WERI-Rb-1 (cell line): ENCODE data around the gene MAPK14.

ENCODE experiments used
- DNase-seq: peaks from one replicate; pipeline ENCODE4 v3.0.0-alpha.2; 2020
- H3K27ac ChIP-seq: fragments of 250-450 bp; sonication (Bioruptor Pico); 2 replicates; pipeline ENCODE4 v1.5.1; 2020; ENCODE audit warnings: mild to moderate bottlenecking, moderate library complexity
- H3K27me3 ChIP-seq: fragments of 250-450 bp; sonication (Bioruptor Pico); 2 replicates; pipeline ENCODE4 v1.5.1; 2021; ENCODE audit warnings: mild to moderate bottlenecking, low read depth, moderate library complexity; ENCODE audit not compliant: insufficient read depth, severe bottlenecking
- H3K36me3 ChIP-seq: fragments of 250-450 bp; sonication (Bioruptor Pico); 2 replicates; pipeline ENCODE4 v1.5.1; 2020; ENCODE audit warnings: mild to moderate bottlenecking, moderate library complexity
- H3K4me3 ChIP-seq: 2 replicates; pipeline ENCODE4 v1.5.1; 2011; ENCODE audit warnings: low read depth, mild to moderate bottlenecking, control low read depth, low read length
- H3K9me3 ChIP-seq: fragments of 250-450 bp; sonication (Bioruptor Pico); 2 replicates; pipeline ENCODE4 v1.5.1; 2021; ENCODE audit warnings: mild to moderate bottlenecking, moderate library complexity; ENCODE audit not compliant: severe bottlenecking
- TF ChIP-seq, protein P1 (sequence below): IDR thresholded peaks from 2 replicates; pipeline ENCODE4 v1.5.1; 2011; ENCODE audit warnings: low read depth, mild to moderate bottlenecking, control low read depth, inconsistent platforms, low read length

Gene MAPK14

DNA sequence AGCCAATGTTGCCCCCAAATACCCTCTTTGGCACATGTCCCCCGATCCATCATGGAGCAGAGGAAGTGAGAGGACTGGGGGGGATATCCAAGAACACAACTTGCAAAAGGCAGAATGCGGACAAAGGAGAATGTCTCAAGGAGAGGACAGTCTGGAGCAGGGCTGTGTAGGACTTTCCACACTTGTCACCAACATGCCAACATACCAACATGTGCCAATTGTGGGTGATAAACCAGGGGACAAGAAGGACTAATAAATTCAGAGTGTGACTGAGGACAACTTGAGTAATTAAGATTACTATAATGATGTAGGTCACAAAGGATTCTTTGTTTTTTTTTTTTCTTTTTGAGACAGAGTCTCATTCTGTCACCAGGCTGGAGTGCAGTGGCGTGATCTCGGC, 11.9 kb upstream of the MAPK14 start:
- Histone ChIP-seq H3K9me3 (no peaks in the 10 kb centered on the region), H3K27me3 (no peaks in the 10 kb centered on the region), H3K27ac (no peak overlapping the region), H3K36me3 (no peaks in the 10 kb centered on the region), H3K4me3 (no peak overlapping the region)
- TF ChIP-seq, protein P1, sequence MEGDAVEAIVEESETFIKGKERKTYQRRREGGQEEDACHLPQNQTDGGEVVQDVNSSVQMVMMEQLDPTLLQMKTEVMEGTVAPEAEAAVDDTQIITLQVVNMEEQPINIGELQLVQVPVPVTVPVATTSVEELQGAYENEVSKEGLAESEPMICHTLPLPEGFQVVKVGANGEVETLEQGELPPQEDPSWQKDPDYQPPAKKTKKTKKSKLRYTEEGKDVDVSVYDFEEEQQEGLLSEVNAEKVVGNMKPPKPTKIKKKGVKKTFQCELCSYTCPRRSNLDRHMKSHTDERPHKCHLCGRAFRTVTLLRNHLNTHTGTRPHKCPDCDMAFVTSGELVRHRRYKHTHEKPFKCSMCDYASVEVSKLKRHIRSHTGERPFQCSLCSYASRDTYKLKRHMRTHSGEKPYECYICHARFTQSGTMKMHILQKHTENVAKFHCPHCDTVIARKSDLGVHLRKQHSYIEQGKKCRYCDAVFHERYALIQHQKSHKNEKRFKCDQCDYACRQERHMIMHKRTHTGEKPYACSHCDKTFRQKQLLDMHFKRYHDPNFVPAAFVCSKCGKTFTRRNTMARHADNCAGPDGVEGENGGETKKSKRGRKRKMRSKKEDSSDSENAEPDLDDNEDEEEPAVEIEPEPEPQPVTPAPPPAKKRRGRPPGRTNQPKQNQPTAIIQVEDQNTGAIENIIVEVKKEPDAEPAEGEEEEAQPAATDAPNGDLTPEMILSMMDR = no peak
- no peak for DNase-seq

DNA sequence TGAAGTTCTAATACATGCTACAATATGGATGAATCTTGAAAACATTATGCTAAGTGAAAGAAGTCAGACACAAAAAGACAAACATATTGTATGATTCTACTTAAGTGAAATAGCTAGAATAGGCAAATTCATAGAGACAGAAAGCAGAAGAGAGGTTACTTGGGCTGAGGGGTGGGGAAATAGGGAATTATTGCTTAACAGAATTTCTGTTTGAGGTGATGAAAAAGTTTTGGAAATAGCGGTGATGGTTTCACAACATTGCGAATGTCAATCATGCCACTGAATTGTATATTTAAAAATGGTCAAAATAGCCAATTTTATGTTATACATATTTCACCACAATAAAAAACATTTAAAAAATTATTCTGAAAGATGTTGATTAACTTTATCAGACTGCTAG, 9.3 kb upstream of the MAPK14 start:
- DNase-seq = no peak
- no peaks in the 10 kb centered on the region for H3K36me3 ChIP-seq
- no peak overlapping the region for H3K27ac ChIP-seq
- no peaks in the 10 kb centered on the region for H3K9me3 ChIP-seq
- no peak overlapping the region for H3K4me3 ChIP-seq
- TF ChIP-seq, protein P1 = no peak
- no peaks in the 10 kb centered on the region for H3K27me3 ChIP-seq

DNA sequence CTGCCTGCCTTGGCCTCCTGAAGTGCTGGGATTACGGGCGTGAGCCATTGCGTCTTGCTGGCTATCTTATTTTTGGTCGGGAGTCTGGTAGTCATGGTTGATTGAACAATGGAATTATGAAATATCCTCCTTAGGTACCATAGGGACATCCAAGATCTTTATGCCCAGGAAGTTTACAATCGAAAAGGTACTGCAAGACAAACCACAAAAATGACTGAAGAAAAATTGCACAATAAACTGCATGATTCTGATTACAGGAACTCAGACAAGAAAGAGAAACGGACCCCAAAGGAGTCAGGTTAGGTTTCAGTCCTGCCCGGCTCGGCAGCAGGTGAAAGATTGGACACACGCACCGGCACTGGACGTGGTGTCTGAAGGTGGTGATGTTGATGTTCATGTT, 8.4 kb upstream of the MAPK14 start:
- Histone ChIP-seq H3K27ac (no peak overlapping the region), H3K27me3 (no peaks in the 10 kb centered on the region), H3K36me3 (no peaks in the 10 kb centered on the region), H3K4me3 (no peak overlapping the region), H3K9me3 (no peaks in the 10 kb centered on the region)
- no peak for DNase-seq
- TF ChIP-seq, protein P1 = no peak

DNA sequence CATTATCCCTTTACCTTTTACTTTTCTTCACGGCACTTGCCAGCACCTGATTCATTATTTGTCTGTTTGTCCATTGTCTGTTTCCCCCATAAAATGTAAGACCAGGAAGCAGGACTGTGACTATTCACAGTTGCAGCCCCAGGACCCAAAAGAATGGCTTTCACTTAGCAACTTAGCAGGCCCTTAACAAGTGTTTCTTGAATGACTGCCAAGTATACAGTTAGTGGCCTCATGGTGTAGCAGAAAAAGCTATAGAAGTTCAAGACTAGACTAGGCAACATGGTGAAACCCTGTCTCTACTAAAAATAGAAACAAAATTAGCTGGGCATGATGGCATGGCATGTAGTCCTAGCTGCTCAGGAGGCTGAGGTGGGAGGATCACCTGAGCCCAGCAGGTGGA, 7.5 kb upstream of the MAPK14 start:
- no peaks in the 10 kb centered on the region for H3K36me3 ChIP-seq
- H3K9me3 ChIP-seq = no peaks in the 10 kb centered on the region
- H3K27ac ChIP-seq = no peak overlapping the region
- no peaks in the 10 kb centered on the region for H3K27me3 ChIP-seq
- DNase-seq = no peak
- TF ChIP-seq, protein P1 = no peak
- no peak overlapping the region for H3K4me3 ChIP-seq

DNA sequence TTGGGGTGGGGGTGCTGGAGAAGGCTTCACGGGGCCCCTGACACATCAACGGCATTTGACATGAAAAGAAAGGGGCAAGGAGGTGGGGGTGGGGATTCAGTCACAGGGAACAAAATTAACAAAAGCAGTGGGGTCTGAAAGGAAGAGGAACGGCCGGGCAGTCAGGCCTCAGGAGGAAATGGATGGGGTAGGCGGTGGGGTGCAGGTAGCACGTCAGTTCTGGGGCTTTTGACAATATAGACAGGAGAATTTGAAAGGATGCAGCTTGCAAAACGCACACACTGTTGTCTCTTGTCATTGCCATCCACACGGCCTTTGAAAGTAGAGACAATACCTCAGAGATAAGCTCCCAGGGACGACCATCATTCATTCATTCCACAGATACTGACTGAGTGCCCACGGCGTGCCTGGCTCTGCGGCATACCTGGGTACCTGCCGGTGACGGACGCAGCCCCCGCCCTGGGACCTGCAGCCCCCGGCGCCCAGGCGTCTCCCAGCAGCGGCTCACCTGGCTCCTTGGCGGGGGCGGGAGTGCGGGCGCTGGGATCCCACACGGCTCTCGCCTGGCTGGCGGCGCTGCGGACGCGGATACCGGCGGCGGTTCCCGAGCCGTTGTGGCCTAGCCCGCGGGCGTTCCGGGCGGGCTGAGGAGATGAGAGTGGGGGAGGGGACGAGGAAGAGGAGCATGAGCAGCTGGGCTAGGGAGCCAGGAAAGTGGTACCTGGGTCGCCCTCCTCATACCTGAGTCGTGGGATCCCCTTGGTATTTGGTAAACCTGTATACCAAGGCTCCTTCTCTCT, 3.4 kb upstream of the MAPK14 start, which contains the start of gene SLC26A8:
TSS of gene SLC26A8 (minus strand) at position 646 of the 800 bp plus-strand sequence. CDS start 4,934 bp downstream, outside the sequence.
- TF ChIP-seq, protein P1 = no peak
- Histone ChIP-seq H3K36me3 (peaks cover 8% of the 10 kb centered on the region; the same call in 1 of the 2 replicates), H3K9me3 (no peaks in the 10 kb centered on the region), H3K4me3 (no peak within 1 kb of the TSS), H3K27ac (no peak within 1 kb of the TSS), H3K27me3 (no peaks in the 10 kb centered on the region)
- no peak for DNase-seq
